Mucosa of stomach (tissue), 1 donor: ENCODE measurements around the gene TFDP3.

Experiments
- H3K27me3 ChIP-seq: one replicate; pipeline ENCODE4 v1.7.0; 2013; ENCODE audit warnings: mild to moderate bottlenecking, low read length; ENCODE audit not compliant: control insufficient read depth, insufficient read depth
- H3K36me3 ChIP-seq: one replicate; pipeline ENCODE4 v1.7.0; 2013; ENCODE audit warnings: low read length; ENCODE audit not compliant: control insufficient read depth, insufficient read depth
- H3K4me1 ChIP-seq: one replicate; pipeline ENCODE4 v1.7.0; 2013; ENCODE audit warnings: mild to moderate bottlenecking, low read length; ENCODE audit not compliant: control insufficient read depth, insufficient read depth
- H3K4me3 ChIP-seq: one replicate; pipeline ENCODE4 v1.7.0; 2013; ENCODE audit warnings: low read length
- H3K9ac ChIP-seq: one replicate; pipeline ENCODE4 v1.7.0; 2013; ENCODE audit warnings: mild to moderate bottlenecking, low read length, moderate library complexity
- H3K9me3 ChIP-seq: one replicate; pipeline ENCODE4 v1.7.0; 2013; ENCODE audit warnings: mild to moderate bottlenecking, low read length, moderate library complexity; ENCODE audit not compliant: control insufficient read depth
- donor health status: Pancreatic carcinoma.

TFDP3 gene, protein sequence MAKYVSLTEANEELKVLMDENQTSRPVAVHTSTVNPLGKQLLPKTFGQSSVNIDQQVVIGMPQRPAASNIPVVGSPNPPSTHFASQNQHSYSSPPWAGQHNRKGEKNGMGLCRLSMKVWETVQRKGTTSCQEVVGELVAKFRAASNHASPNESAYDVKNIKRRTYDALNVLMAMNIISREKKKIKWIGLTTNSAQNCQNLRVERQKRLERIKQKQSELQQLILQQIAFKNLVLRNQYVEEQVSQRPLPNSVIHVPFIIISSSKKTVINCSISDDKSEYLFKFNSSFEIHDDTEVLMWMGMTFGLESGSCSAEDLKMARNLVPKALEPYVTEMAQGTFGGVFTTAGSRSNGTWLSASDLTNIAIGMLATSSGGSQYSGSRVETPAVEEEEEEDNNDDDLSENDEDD

DNA sequence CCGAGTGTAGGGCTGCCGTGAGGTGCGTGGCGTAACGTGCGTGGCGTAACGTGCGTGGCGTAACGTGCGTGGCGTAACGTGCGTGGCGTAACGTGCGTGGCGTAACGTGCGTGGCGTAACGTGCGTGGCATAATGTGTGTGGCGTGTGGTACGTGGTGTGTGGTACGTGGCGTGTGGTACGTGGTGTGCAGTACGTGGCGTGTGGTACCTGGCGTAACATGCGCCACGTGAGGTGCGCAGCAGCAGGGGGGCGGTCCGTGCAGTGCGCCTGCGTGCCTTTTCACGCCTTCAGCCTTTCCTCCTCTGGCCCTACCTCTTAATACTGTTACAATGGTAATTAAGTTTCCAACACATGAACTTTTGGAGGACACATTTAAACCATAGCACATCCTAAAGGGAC lies at the start of gene TFDP3:
Gene TFDP3 (minus strand): TSS at position 26 of the 400 bp plus-strand sequence. CDS start 95 bp downstream, outside the sequence.
- no peaks in the 10 kb centered on the region for H3K27me3 ChIP-seq
- no peaks in the 10 kb centered on the region for H3K4me1 ChIP-seq
- H3K9me3 ChIP-seq: no peaks in the 10 kb centered on the region

DNA sequence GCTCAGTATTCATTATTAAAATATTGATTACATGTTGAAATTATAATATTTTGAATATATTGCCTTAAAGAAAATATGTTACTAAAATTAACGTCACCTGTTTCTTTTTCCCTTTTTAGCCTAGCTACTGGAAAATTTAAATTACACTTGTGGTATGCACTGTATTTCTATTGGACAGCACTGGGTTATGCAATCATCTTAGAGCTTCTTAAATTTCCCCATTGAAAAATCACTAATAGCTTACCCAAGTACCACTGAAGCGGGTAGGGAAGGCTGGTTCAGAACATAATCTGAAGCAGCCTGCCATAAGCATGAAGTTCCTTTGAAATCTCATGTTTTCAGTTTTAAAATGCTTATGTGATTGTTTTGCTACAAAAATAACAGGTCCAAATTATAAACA lies 49.5 kb upstream of the TFDP3 start:
- Histone ChIP-seq H3K9me3 (no peaks in the 10 kb centered on the region), H3K36me3 (no peaks in the 10 kb centered on the region), H3K4me3 (no peak overlapping the region), H3K27me3 (no peaks in the 10 kb centered on the region), H3K4me1 (no peaks in the 10 kb centered on the region), H3K9ac (no peak overlapping the region)

More for the DNA sequence above, at the start of gene TFDP3:
- no peak within 1 kb of the TSS for H3K9ac ChIP-seq
- H3K4me3 ChIP-seq: no peak within 1 kb of the TSS
- H3K36me3 ChIP-seq: no peaks in the 10 kb centered on the region

DNA sequence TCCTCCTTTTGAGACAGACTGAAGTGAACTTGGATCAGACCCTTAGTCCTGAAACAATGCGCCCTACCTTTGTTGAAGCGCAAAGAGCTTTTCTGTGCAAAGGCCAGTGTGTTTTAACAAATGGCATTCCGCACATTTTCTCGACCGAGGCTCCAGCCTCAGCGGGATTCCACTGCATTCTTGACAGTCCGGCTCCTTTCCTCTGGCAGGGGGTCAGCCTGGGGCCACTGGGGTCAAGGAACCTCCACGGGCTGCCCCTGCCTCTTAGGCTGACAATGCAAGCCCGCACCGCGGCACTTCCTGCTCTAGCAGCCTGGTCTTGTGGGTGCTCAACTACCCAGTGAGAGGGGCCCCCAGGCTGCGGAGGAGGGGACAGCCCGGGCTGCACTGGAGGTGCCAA lies 47.2 kb upstream of the TFDP3 start:
- Histone ChIP-seq H3K9ac (no peak overlapping the region), H3K4me3 (no peak overlapping the region), H3K4me1 (no peaks in the 10 kb centered on the region), H3K36me3 (no peaks in the 10 kb centered on the region), H3K27me3 (no peaks in the 10 kb centered on the region), H3K9me3 (no peaks in the 10 kb centered on the region)

DNA sequence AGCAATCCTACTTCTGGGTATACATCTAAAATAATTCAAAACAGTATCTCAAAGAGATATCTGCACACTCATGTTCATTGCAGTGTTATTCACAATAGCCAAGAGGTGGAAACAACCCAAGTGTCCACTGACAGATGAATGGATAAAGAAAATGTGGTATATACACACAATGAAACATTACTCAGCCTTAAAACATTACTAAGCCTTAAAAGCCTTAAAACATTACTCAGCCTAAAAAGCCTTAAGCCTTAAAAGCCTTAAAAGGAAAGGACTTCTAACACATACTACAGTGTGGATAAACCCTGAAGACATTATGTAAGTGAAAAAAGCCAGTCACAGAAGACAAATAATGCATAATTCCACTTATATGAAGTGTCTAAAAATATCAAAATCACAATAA lies 40.3 kb upstream of the TFDP3 start:
- H3K9ac ChIP-seq: no peak overlapping the region
- no peaks in the 10 kb centered on the region for H3K27me3 ChIP-seq
- H3K9me3 ChIP-seq: no peaks in the 10 kb centered on the region
- H3K4me3 ChIP-seq: no peak overlapping the region
- H3K4me1 ChIP-seq: no peaks in the 10 kb centered on the region
- H3K36me3 ChIP-seq: no peaks in the 10 kb centered on the region

DNA sequence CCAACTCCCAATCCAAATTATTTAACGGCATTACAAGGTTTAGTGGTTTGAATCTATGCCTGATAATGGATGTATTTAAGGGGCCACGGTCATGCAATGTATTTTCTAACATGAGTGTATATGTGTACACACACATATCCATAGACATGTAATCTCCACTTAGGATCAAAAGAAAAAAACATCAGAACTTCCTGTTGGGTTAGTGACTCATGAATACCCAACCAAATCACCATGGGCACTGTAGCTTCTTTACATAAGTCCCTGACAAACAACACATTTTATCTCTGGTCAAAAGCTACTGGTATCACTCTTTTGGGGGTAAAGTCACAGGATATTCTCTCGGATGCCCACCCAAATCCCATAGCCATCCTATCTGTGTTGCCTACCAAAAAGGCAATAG lies 36.5 kb upstream of the TFDP3 start:
- no peak overlapping the region for H3K4me3 ChIP-seq
- H3K9ac ChIP-seq: no peak overlapping the region

DNA sequence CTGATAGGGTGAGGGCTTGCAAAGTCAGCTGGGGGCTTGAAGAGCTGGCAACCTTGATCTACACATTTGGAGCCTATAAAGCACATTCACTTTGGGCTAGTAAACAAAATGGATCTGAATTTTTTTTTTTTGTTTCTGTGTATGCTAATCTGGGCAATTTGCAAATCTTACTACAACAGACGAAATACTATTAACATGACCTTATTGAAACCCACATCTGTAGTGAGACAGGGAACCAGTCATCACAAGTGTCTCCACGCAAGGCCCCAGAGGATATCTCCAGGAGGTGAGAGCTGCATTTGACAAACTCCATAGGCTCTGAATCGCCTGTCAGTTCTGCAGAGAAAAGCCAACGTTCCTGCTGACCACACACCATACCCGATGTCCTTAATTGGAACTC lies 33.0 kb upstream of the TFDP3 start:
- Histone ChIP-seq H3K9ac (no peak overlapping the region), H3K4me1 (no peaks in the 10 kb centered on the region), H3K4me3 (no peak overlapping the region), H3K9me3 (no peaks in the 10 kb centered on the region), H3K27me3 (no peaks in the 10 kb centered on the region), H3K36me3 (no peaks in the 10 kb centered on the region)

More for the DNA sequence above, 36.5 kb upstream of the TFDP3 start:
- no peaks in the 10 kb centered on the region for H3K36me3 ChIP-seq
- no peaks in the 10 kb centered on the region for H3K9me3 ChIP-seq
- no peaks in the 10 kb centered on the region for H3K4me1 ChIP-seq
- H3K27me3 ChIP-seq: no peaks in the 10 kb centered on the region

DNA sequence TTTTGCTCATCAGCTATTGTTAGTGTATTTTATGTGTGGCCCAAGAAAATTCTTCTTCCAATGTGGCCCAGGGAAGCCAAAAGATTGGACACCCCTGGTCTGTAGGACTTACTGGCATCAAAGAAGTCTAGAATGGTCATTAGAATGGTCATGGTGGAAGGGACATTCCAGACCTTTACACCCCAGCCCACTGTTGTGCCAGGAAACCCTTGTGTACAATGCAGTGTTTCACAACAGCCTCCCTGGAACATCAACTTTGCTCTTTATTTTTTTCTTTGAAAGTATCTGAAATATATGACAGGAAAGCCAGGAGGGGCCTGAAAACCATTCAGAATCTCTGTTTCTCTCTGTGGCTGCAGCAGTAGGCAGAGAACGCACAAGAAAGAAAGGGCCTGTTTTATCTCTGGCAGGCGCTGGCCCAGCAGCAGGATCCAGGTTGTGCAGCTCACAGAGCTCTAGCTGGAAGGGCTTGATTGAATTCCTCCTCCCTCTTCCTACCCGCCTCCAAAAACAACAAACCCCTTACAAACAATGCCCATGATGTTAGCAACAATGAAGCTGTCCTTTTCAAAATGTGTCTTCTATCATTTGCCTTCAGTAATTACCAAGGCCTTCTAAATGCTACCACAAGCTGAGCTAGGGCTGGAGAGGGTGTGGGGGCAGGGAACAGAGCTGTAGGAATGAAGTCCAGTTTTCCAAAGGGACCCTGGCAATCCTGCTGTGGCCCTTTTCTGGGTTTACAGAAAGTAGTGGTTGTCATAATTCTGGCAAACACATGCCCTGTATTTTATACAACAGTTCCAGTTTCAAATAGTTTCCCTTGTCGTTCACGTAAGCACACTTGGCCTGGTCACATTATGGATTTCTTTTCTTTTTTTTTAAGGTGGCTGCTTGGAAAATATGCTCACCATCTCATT lies 32.3 kb upstream of the TFDP3 start:
- no peaks in the 10 kb centered on the region for H3K9me3 ChIP-seq
- H3K27me3 ChIP-seq: no peaks in the 10 kb centered on the region
- no peaks in the 10 kb centered on the region for H3K36me3 ChIP-seq
- H3K4me3 ChIP-seq: no peak overlapping the region
- no peaks in the 10 kb centered on the region for H3K4me1 ChIP-seq
- H3K9ac ChIP-seq: no peak overlapping the region

DNA sequence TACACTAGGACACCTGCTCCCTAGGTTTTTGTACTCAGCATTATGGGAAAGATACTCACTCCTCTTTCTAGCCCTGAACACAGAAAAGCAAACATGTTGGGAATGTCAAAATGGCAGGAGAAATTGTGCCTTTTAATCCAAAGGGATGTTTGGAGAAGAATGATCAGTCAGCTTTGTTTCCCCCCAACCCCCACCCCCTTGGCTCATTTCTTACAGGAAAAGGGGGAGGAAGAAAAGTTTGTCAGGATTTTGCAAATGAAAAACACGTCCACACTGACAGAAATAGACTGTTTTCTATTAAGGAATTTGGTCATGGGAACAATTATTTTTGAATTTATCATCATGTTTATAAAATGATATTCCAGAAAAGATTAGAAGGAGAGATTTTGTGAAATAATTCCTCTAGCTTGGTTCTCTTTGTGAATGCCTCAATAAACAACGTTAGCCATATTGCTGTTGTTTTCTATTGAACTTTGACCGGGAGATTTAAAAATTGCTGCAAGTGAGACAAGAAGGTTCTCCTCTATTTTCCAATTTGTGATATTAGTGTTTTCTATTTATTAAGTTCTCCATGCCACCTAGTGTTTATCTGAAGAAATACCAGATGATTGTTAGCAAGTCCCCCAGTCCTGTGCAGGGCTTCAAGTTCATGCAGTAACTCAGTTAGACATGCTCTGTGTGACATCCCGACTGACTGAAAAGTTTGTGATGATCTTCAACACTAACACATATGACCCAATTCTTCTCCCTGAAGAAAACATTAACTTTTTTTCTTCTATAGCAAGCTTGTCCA lies 31.3 kb upstream of the TFDP3 start:
- Histone ChIP-seq H3K4me1 (no peaks in the 10 kb centered on the region), H3K9me3 (no peaks in the 10 kb centered on the region), H3K27me3 (no peaks in the 10 kb centered on the region), H3K36me3 (no peaks in the 10 kb centered on the region), H3K9ac (no peak overlapping the region), H3K4me3 (no peak overlapping the region)

DNA sequence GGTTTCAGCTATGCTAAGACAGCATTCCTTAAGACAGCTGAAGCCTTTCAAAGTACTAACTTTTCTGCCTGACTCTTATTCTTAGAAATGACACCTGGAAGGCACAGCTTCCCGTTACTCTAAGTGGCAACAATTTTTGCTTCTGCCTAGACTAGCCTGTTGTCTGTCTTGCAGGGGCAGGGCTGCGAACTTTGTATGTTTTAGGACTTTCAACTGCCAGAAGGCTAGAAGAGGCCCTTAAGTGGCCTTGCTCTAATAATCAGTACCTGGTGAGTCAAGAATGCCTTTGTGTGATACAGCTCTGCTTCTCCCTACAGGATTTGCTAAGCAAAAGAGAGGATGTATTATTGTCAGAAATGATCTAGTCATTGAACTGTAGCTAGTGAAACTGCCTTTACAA lies 30.0 kb upstream of the TFDP3 start:
- no peaks in the 10 kb centered on the region for H3K9me3 ChIP-seq
- H3K4me1 ChIP-seq: no peaks in the 10 kb centered on the region
- H3K36me3 ChIP-seq: no peaks in the 10 kb centered on the region
- H3K4me3 ChIP-seq: no peak overlapping the region
- H3K9ac ChIP-seq: no peak overlapping the region
- H3K27me3 ChIP-seq: no peaks in the 10 kb centered on the region

DNA sequence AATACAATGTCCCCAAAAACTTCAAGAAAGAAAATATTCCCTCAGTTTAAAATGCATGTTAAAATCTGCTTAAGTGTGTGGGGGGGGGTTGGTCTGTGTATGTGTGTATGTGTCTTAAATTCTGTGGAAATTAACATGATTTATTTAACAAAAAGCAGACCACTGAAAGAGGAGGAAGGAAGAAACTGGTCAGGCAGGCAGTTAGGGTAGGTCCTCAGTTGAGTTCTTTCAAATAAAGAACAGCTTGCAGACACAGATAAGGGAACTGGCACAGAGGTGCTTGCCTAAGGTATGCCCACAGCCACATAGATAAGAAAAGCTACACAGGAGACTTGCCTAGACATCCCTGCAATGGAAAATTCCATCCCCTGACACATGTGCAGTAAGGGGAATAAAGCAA lies 28.8 kb upstream of the TFDP3 start:
- no peaks in the 10 kb centered on the region for H3K36me3 ChIP-seq
- H3K9ac ChIP-seq: no peak overlapping the region
- H3K9me3 ChIP-seq: no peaks in the 10 kb centered on the region
- H3K27me3 ChIP-seq: no peaks in the 10 kb centered on the region
- H3K4me1 ChIP-seq: no peaks in the 10 kb centered on the region
- no peak overlapping the region for H3K4me3 ChIP-seq

DNA sequence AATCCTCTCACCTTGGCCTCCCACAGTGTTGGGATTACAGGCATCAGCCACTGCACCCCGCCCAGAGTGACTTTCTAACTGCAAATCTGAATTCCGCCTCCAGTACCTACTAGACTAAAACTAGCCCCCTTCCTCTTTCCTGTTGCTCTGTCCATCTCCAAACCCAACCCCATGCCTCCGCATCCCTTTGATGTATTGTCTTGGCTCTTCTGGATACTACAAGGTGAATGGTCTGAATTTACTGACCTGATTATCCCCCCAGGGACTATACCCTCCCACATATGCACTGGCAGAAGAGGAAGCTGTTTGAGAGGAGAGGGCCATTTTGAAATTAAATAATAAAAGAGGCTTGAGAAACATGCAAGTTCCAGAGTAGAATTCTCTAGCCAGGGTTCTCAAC lies 17.7 kb upstream of the TFDP3 start:
- Histone ChIP-seq H3K9me3 (no peaks in the 10 kb centered on the region), H3K36me3 (no peaks in the 10 kb centered on the region), H3K27me3 (no peaks in the 10 kb centered on the region), H3K4me3 (no peak overlapping the region), H3K4me1 (no peaks in the 10 kb centered on the region), H3K9ac (no peak overlapping the region)
